ENCODE data around the gene GRHL3.

GRHL3 gene

DNA sequence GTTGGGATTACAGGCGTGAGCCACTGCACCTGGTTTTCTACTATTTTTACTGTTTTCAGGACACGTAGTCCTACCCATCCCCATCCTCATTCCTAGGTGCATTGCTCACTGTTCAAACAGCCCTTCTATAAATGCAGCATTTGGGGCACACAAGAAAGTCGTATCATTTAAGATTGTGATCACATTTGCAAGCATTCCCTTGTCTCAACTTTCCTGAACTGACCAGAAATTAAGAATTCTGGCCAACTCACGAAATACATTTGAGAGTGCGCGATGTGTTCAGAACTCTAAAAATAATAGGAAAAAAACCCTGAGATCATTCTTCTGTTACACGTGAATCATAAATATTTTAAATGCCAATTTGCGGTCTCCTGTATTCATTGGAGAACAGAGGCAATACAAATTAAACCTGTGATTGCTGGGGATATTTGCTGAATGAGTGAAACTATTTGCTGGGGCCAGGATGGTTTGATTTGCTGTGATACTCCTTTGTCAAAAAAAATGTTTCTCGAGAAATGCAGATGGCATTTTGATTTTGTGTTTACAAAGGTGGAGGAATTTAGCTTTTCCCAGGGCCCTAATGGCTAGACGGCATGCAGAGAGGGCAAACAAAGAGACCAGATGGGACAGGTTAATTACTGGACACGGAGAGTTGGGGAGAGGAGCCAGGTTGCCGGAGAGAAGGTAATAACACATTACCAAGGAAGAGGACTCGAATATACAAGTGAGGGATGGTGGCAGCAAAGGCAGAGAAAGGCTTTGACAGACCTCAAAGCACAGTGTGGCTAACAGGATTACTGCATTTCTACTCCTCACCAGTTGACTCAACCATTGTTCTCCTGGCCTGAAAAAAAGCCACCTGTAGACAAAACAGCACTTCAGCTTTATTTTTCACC, 56.0 kb downstream of the GRHL3 start:
- ChIA-PET CTCF (interaction anchor here (0.6 to 1.0 kb wide), 2 partner anchors 16 to 143 kb away, joined by 3 read pairs; no protein-coding TSS in a partner anchor), POLR2A (ENCODE audit: low non-redundant PET) (no interaction called here)
- peak overlapping the region; percentile 93 for H3K27ac ChIP-seq
- DNase-seq (ENCODE audit: low spot score): peak; percentile 73
- TF ChIP-seq, protein P1, sequence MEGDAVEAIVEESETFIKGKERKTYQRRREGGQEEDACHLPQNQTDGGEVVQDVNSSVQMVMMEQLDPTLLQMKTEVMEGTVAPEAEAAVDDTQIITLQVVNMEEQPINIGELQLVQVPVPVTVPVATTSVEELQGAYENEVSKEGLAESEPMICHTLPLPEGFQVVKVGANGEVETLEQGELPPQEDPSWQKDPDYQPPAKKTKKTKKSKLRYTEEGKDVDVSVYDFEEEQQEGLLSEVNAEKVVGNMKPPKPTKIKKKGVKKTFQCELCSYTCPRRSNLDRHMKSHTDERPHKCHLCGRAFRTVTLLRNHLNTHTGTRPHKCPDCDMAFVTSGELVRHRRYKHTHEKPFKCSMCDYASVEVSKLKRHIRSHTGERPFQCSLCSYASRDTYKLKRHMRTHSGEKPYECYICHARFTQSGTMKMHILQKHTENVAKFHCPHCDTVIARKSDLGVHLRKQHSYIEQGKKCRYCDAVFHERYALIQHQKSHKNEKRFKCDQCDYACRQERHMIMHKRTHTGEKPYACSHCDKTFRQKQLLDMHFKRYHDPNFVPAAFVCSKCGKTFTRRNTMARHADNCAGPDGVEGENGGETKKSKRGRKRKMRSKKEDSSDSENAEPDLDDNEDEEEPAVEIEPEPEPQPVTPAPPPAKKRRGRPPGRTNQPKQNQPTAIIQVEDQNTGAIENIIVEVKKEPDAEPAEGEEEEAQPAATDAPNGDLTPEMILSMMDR (conservative IDR thresholded peaks at IDR 0.05; ENCODE audit: low read depth): no peak

DNA sequence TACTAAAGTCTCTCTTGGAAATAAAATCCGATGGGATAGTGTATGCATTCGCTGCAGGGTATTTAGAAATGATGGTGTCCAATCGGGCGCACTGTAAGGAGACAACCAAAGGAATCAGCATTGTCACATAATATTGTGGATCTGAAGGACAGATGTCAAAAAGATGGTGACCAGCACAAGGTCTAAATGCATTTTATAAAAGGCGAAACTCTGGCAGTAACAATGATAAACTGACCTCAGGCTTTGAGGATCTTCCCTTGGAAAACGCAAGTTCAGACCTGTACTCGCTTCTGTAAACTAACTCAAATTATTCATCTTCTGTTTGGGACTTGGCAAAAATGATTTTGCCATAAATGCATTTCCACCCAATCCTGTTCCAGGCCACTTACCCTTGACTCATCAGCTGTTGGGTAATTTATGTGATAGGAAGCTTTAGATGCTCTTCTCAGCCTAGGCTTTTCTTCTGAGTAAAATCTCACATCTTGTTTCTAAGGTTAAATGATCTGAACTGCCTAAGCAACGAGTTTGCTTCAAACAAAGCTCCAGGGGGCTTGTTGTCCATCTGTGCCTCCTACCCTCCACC, 60.7 kb downstream of the GRHL3 start:
- peak overlapping the region; percentile 87; the same call in 1 of the 2 replicates for H3K27ac ChIP-seq
- POLR2A ChIA-PET (ENCODE audit: low non-redundant PET): no interaction called here
- DNase-seq (ENCODE audit: low spot score): peak; percentile 90
- TF ChIP-seq, protein P1 (conservative IDR thresholded peaks at IDR 0.05; ENCODE audit: low read depth): no peak
- CTCF ChIA-PET: interaction anchor here (0.7 to 3.0 kb wide), 5 partner anchors 11 to 178 kb away, joined by 3 to 13 read pairs (median 3); partner anchors contain the start of gene NIPAL3

DNA sequence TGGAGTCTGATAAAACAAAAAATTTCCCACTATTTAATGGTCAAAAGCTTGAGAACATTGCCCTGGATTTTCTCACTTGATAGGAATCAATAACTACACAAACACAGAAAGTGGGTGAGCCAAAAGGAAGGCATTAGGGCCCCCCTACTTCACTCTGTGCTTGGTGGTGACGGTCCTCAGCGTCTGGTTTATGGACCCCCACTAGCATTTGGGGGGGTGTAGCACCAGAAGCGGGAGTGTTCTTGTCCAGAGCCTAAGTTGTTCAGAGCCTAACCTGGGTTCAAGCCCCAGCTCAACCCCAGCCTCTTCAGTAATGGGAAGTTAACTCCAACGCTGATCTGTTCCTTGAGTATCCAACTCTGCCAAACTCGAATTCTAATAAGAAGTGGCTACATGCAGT, 61.4 kb downstream of the GRHL3 start:
- TF ChIP-seq, protein P1 (conservative IDR thresholded peaks at IDR 0.05; ENCODE audit: low read depth): no peak

DNA sequence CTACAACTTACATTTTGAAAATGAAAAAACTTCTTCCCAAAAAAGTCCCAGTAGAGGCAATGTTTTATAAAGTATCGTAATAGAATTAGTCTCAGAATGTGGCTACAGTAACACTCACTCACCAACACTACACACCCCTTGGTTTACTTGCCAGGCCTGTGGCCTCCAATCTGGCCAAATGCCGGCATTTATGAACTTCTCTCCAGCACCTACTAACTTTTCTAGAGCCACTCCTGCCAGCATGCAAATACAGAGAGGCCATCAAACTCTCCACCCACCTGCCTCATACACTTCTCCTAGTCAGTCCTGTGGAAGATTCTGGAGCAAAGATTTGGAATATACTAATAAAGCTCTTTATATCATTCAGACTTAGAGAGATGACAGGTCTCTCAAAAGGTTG, 62.1 kb downstream of the GRHL3 start:
- ChIA-PET POLR2A (ENCODE audit: low non-redundant PET) (no interaction called here), CTCF (interaction anchor here (0.6 to 3.0 kb wide), 4 partner anchors 9 to 182 kb away, joined by 3 to 13 read pairs (median 5); partner anchors contain the start of gene GRHL3)
- DNase-seq (ENCODE audit: low spot score): no peak
- TF ChIP-seq, protein P1 (conservative IDR thresholded peaks at IDR 0.05; ENCODE audit: low read depth): no peak
- no peak overlapping the region; the same call in 1 of the 2 replicates for H3K27ac ChIP-seq

More for the DNA sequence above, 61.4 kb downstream of the GRHL3 start:
- H3K27ac ChIP-seq: peak overlapping the region; percentile 87
- ChIA-PET CTCF (interaction anchor here (0.7 to 3.0 kb wide), 2 partner anchors 11 to 124 kb away, joined by 3 to 13 read pairs; no protein-coding TSS in a partner anchor), POLR2A (ENCODE audit: low non-redundant PET) (no interaction called here)
- no peak for DNase-seq (ENCODE audit: low spot score)

DNA sequence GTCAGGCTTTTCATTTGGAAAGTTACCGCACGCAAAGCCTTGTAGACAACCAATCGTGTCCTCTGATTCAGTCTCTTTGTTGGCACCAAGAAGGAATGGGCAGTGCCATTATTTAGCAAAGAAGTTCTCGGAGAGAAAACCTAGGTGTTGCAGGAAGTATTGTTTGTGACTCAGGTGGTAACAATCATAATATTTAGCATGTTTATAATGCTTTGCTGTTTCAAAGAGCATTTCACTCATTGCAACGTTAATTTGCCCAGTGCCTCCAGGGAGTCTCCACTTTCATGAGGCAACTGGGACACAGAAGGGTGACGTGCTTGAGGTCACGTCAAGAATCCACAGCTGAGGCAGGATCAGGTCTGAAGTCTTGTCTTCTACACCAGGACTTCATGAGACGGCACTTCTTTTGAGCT, 63.0 kb downstream of the GRHL3 start:
- ChIA-PET CTCF (interaction anchor here (1.0 to 1.4 kb wide), 3 partner anchors 9 to 183 kb away, joined by 6 to 8 read pairs (median 7); no protein-coding TSS in a partner anchor), POLR2A (ENCODE audit: low non-redundant PET) (no interaction called here)
- DNase-seq (ENCODE audit: low spot score): peak; percentile 41
- peak overlapping the region; percentile 65 for H3K27ac ChIP-seq
- TF ChIP-seq, protein P1 (conservative IDR thresholded peaks at IDR 0.05; ENCODE audit: low read depth): no peak

DNA sequence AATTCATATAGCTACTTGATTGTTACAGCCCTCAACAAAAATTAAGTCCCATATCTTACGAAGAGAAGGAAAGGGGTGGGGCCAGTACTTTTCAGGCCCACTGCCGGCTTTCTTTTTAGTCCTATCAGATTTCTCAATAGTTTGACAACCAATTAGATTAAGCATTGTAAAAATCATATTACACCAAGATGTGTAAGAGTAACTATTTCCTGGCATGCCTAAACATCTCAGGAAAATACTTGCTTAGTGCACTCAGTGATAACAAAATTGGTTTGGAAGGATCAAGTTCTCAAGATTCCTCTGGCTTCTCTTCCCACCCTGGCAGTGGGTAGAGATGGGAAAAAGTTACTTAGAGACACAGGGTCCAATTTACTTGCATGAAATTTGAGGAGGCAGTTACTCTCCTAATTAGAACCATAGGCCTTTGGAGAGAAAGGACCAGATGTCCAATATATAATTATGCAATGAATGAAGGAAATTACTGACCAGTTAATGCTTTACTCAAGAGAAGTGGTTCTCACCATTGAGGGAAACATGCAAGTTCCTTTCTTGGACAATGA, 64.3 kb downstream of the GRHL3 start:
- POLR2A ChIA-PET (ENCODE audit: low non-redundant PET): no interaction called here
- TF ChIP-seq, protein P1 (conservative IDR thresholded peaks at IDR 0.05; ENCODE audit: low read depth): no peak
- CTCF ChIA-PET: interaction anchor here (0.6 kb wide), 1 partner anchor 181 kb away, joined by 6 read pairs; no protein-coding TSS in a partner anchor
- H3K27ac ChIP-seq: peak overlapping the region; percentile 76
- DNase-seq (ENCODE audit: low spot score): no peak

Measured in RWPE1 (cell line).